SK-N-SH treated with all-trans-retinoic acid at 6 μM for 48 hours (cell line): ENCODE measurements around the gene NFATC3.

Experiments used
- PPARA ChIP-seq: fragments of 250-450 bp; sonication (Bioruptor Pico); IDR thresholded peaks from 2 replicates; pipeline ENCODE4 v1.5.0; 2020; ENCODE audit warnings: mild to moderate bottlenecking, borderline replicate concordance
- RARB ChIP-seq: fragments of 250-450 bp; sonication (Bioruptor Pico); IDR thresholded peaks from 2 replicates; pipeline ENCODE4 v1.8.0; 2021; ENCODE audit warnings: mild to moderate bottlenecking, moderate library complexity
- ZC3H10 ChIP-seq: fragments of 250-450 bp; sonication (Bioruptor Pico); IDR thresholded peaks from 2 replicates; pipeline ENCODE4 v1.5.1; 2021; ENCODE audit warnings: mild to moderate bottlenecking, moderate library complexity
- ZFP3 ChIP-seq: fragments of 250-450 bp; sonication (Bioruptor Pico); IDR thresholded peaks from 2 replicates; pipeline ENCODE4 v1.5.0; 2020; ENCODE audit warnings: mild to moderate bottlenecking, moderate library complexity
- ZFP30 ChIP-seq: fragments of 450-650 bp; formaldehyde crosslinking; IDR thresholded peaks from 2 replicates; pipeline ENCODE4 v1.5.0; 2022; ENCODE audit warnings: mild to moderate bottlenecking, moderate library complexity
- ZNF70 ChIP-seq: fragments of 450-650 bp; formaldehyde crosslinking; IDR thresholded peaks from 2 replicates; pipeline ENCODE4 v1.5.0; 2020; ENCODE audit warnings: mild to moderate bottlenecking, moderate library complexity

- TF ChIP-seq ZC3H10 (CRISPR knock-in tag): no peak
- TF ChIP-seq PPARA (CRISPR knock-in tag): no peak
- TF ChIP-seq RARB (CRISPR knock-in tag): no peak
- no peak for TF ChIP-seq ZFP30
- TF ChIP-seq ZNF70 (CRISPR knock-in tag): no peak
- TF ChIP-seq ZFP3 (CRISPR knock-in tag): no peak
These were observed 5.4 kb upstream of the NFATC3 start for GRCh38 chr16:68079626-68080344.
